ENCODE data around the gene PANK2. TPM values are rescaled to one million over a fixed set of nuclear protein-coding genes. Genes with fewer than 3 reads are reported as not detected.
A peak's percentile ranks its signal among the peaks of the same experiment; 100 is the strongest.

Gene PANK2
- total RNA-seq, 2 donors from 2014 or later = 17.9 to 21.8 TPM

GRCh38 chr20:3854462-3854871, 34.7 kb upstream of the PANK2 start:
- Histone ChIP-seq H3K4me1 (peaks cover 2% of the 10 kb centered on the region), H3K27me3 (no peaks in the 10 kb centered on the region), H3K36me3 (replicated peaks in 1 of 2; ENCODE audit: insufficient read depth in 1 of 2, low read depth in 2 of 2) (peaks cover 0 to 8% of the 10 kb centered on the region in 2 donors), H3K27ac (peak overlapping the region in 1 of 4 donors; percentile 21), H3K4me3 (no peak overlapping the region), H3K9me3 (no peaks in the 10 kb centered on the region)
- DNase-seq (no peak), ATAC-seq (no peak)
- no peak for TF ChIP-seq CTCF (IDR thresholded peaks at IDR 0.05)
- no peak for TF ChIP-seq POLR2A (IDR thresholded peaks at IDR 0.05)
- 78 to 85% methylated on average over 4 of the region's 4 CpGs for WGBS, 2 donors
- intact Hi-C loops (cut with DNase I) = loop anchor here (10.0 kb wide), 2 partner anchors 70 to 180 kb away; partner anchors contain the start of genes CENPB and SPEF1

- ATAC-seq (no peak), DNase-seq (no peak)
- Histone ChIP-seq H3K27ac (no peak overlapping the region), H3K4me1 (no peaks in the 10 kb centered on the region), H3K4me3 (no peak overlapping the region), H3K9me3 (no peaks in the 10 kb centered on the region), H3K27me3 (no peaks in the 10 kb centered on the region), H3K36me3 (replicated peaks in 1 of 2; ENCODE audit: insufficient read depth in 1 of 2, low read depth in 2 of 2) (peaks cover 12 to 24% of the 10 kb centered on the region in 2 donors)
- TF ChIP-seq CTCF (IDR thresholded peaks at IDR 0.05) = no peak
- no peak for TF ChIP-seq POLR2A (IDR thresholded peaks at IDR 0.05)
- 78 to 88% methylated on average over 9 to 14 of the region's 14 CpGs for WGBS, 2 donors
- intact Hi-C loops (cut with DNase I) = loop anchor here (10.0 kb wide), 2 partner anchors 73 to 183 kb away; partner anchors contain the start of genes CENPB and SPEF1
These were observed 31.8 kb upstream of the PANK2 start for GRCh38 chr20:3857405-3857804.

- intact Hi-C loops (cut with DNase I) = loop anchor here (10.0 kb wide), 2 partner anchors 74 to 184 kb away; partner anchors contain the start of genes CENPB and SPEF1
- H3K9me3 ChIP-seq = no peaks in the 10 kb centered on the region
- no peak for ATAC-seq
- DNase-seq = no peak
- H3K4me3 ChIP-seq = no peak overlapping the region
- peaks cover 16 to 35% of the 10 kb centered on the region in 2 donors for H3K36me3 ChIP-seq (replicated peaks in 1 of 2; ENCODE audit: insufficient read depth in 1 of 2, low read depth in 2 of 2)
- no peaks in the 10 kb centered on the region for H3K4me1 ChIP-seq
- H3K27ac ChIP-seq = no peak overlapping the region
- no peaks in the 10 kb centered on the region for H3K27me3 ChIP-seq
- 93 to 99% methylated on average over 5 to 6 of the region's 6 CpGs for WGBS, 2 donors
- no peak for TF ChIP-seq POLR2A (IDR thresholded peaks at IDR 0.05)
- TF ChIP-seq CTCF (IDR thresholded peaks at IDR 0.05) = no peak
These were observed 30.5 kb upstream of the PANK2 start for GRCh38 chr20:3858689-3859088.

GRCh38 chr20:3861191-3861590, 28.0 kb upstream of the PANK2 start:
- Histone ChIP-seq H3K27ac (no peak overlapping the region), H3K4me1 (no peaks in the 10 kb centered on the region), H3K36me3 (replicated peaks in 1 of 2; ENCODE audit: insufficient read depth in 1 of 2, low read depth in 2 of 2) (peaks cover 16 to 53% of the 10 kb centered on the region in 2 donors), H3K27me3 (no peaks in the 10 kb centered on the region), H3K9me3 (no peaks in the 10 kb centered on the region), H3K4me3 (no peak overlapping the region)
- ATAC-seq (no peak), DNase-seq (no peak)
- intact Hi-C loops (cut with DNase I) = no loop called here
- 94 to 98% methylated on average over 6 to 7 of the region's 7 CpGs for WGBS, 2 donors
- TF ChIP-seq POLR2A (IDR thresholded peaks at IDR 0.05) (no peak), CTCF (IDR thresholded peaks at IDR 0.05) (no peak)

- TF ChIP-seq POLR2A (IDR thresholded peaks at IDR 0.05) = no peak
- no peak for TF ChIP-seq CTCF (IDR thresholded peaks at IDR 0.05)
- Histone ChIP-seq H3K27ac (no peak overlapping the region), H3K4me3 (no peak overlapping the region), H3K36me3 (replicated peaks in 1 of 2; ENCODE audit: insufficient read depth in 1 of 2, low read depth in 2 of 2) (peaks cover 16 to 54% of the 10 kb centered on the region in 2 donors), H3K9me3 (no peaks in the 10 kb centered on the region), H3K4me1 (no peaks in the 10 kb centered on the region), H3K27me3 (no peaks in the 10 kb centered on the region)
- WGBS, 2 donors = 100% methylated on average over 1 of the region's 1 CpG
- intact Hi-C loops (cut with DNase I) = no loop called here
- ATAC-seq = no peak
- no peak for DNase-seq
These were observed 26.9 kb upstream of the PANK2 start for GRCh38 chr20:3862333-3862732.

All from body of pancreas (tissue), 4 donors.